Right atrium auricular region (tissue), 2 donors: Measurements from ENCODE around the gene SYNPO2. TPM values are rescaled to one million over a fixed set of nuclear protein-coding genes. Genes with fewer than 3 reads are reported as not detected.
"Not testable (repeated sequence)": the region's sequence is repeated elsewhere in the genome, so short reads cannot be mapped to it uniquely, and the experiment has no call there.

Experiments
- DNase-seq: peaks from one replicate; pipeline ENCODE4 v3.0.0-alpha.2; 2019; ENCODE audit warnings: low spot score
- H3K27ac ChIP-seq, 2 donors: fragments of 200-600 bp; sonication (generic); 1 replicate in 1 of 2; 2 replicates in 1 of 2; pipeline ENCODE4 v1.5.1; 2016 to 2019
- H3K27me3 ChIP-seq, 2 donors: fragments of 200-600 bp; sonication (generic); one replicate each; pipeline versions ENCODE4 v1.5.1 to v1.6.0; 2017 to 2019
- H3K36me3 ChIP-seq: fragments of 200-600 bp; sonication (generic); one replicate; pipeline ENCODE4 v1.5.1; 2016
- H3K4me1 ChIP-seq, 2 donors: fragments of 200-600 bp; sonication (generic); one replicate each; pipeline versions ENCODE4 v1.5.1 to v1.6.0; 2017 to 2019
- H3K4me3 ChIP-seq, 2 donors: fragments of 200-600 bp; sonication (generic); 1 replicate in 1 of 2; 2 replicates in 1 of 2; pipeline ENCODE4 v1.5.1; 2017 to 2019; ENCODE audit warnings: mild to moderate bottlenecking in 1 of 2, moderate library complexity in 1 of 2
- H3K9me3 ChIP-seq, 2 donors: fragments of 200-600 bp; sonication (generic); one replicate each; pipeline ENCODE4 v1.5.1; 2019
- total RNA-seq, 2 donors: library from RNA; depleted of rRNA; stranded (reverse); fragments of >200 nt; gene quantifications; one replicate each; pipeline ENCODE4 v1.1.0, GENCODE V29; 2016
- TF ChIP-seq, protein P1 (sequence below), 2 donors: fragments of 200-600 bp; sonication (generic); IDR thresholded peaks; one replicate each; pipeline ENCODE4 v1.5.1; 2019; ENCODE audit warnings: antibody characterized with exemption in 2 of 2

SYNPO2 gene
- total RNA-seq, 2 donors from 2014 or later: 85.3 to 152 TPM

DNA sequence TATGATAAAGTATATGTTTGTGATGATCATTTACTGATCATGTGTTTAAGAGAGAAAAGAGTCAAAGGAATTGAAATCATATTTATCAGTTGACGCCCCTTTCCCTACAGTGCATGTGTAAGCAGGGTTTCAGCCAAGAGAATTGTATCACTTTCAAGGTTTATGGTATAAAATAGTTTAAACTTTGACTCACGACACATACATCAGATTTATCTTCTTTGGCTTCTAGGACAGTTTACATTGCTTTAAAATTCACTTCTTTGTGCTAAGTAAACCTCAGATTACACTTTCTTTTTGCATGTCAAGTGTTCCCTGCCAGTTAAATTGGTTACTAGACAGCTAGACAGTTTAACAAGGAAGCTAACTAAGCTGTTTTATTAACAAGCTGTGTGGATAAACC is 160.7 kb downstream of the SYNPO2 start:
- H3K27ac ChIP-seq: no peak overlapping the region
- no peaks in the 10 kb centered on the region for H3K27me3 ChIP-seq
- H3K4me3 ChIP-seq: no peak overlapping the region
- no peaks in the 10 kb centered on the region for H3K36me3 ChIP-seq
- H3K4me1 ChIP-seq: peaks cover 0 to 48% of the 10 kb centered on the region in 2 donors
- no peaks in the 10 kb centered on the region for H3K9me3 ChIP-seq
- no peak for DNase-seq
- TF ChIP-seq, protein P1, sequence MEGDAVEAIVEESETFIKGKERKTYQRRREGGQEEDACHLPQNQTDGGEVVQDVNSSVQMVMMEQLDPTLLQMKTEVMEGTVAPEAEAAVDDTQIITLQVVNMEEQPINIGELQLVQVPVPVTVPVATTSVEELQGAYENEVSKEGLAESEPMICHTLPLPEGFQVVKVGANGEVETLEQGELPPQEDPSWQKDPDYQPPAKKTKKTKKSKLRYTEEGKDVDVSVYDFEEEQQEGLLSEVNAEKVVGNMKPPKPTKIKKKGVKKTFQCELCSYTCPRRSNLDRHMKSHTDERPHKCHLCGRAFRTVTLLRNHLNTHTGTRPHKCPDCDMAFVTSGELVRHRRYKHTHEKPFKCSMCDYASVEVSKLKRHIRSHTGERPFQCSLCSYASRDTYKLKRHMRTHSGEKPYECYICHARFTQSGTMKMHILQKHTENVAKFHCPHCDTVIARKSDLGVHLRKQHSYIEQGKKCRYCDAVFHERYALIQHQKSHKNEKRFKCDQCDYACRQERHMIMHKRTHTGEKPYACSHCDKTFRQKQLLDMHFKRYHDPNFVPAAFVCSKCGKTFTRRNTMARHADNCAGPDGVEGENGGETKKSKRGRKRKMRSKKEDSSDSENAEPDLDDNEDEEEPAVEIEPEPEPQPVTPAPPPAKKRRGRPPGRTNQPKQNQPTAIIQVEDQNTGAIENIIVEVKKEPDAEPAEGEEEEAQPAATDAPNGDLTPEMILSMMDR (IDR thresholded peaks at IDR 0.05): no peak

DNA sequence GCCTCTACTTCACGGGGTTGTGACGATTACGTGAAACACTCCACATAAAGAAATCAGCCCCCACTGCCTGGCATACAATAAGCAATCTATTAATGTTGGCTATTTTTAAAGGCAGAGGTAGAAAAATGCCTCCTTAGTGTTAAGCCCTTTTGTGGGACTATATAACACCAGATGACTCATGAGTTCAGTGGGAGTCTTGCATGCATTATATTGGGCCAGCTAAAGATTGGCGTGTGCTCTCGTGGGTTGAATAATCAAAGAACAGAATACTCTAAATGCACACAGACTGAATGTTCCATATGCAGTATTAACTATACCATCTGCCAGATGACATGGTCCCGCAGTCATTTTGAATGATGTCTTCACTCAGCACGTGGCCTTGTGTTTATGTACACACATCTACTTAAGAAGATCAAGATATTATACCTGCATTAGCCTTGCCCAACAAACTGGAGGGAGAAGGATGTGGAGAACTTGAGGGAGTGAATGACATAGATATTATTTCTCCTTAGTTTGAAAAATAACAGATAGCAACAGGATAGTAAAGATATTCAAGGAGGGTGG is 162.0 kb downstream of the SYNPO2 start:
- DNase-seq: no peak
- TF ChIP-seq, protein P1 (IDR thresholded peaks at IDR 0.05): no peak
- Histone ChIP-seq H3K4me1 (peaks cover 0 to 35% of the 10 kb centered on the region in 2 donors), H3K4me3 (no peak overlapping the region), H3K27ac (peak overlapping the region in 1 of 2 donors; percentile 6), H3K9me3 (no peaks in the 10 kb centered on the region), H3K27me3 (no peaks in the 10 kb centered on the region), H3K36me3 (no peaks in the 10 kb centered on the region)

DNA sequence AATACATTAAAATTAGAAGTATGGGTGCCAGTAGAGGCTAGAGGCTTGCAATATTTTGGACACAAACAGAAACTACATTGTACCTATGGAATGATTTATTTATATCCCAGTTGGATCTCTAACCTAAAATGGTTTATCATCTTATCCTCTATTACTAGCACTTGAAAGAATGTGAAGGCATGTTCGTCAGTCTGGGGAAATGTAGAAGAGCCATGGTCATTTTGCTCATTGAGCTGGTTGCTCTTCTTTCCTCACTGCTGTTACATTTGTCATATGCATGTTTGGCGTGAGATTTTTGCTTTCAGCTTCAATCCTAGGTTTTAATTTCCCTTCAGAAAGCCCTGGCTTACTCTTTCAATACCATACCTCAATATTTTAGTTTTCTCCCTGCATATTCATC is 164.6 kb downstream of the SYNPO2 start:
- peaks cover 0 to 17% of the 10 kb centered on the region in 2 donors for H3K4me1 ChIP-seq
- H3K36me3 ChIP-seq: no peaks in the 10 kb centered on the region
- peak overlapping the region; percentile 21 to 75 for H3K27ac ChIP-seq
- no peaks in the 10 kb centered on the region for H3K27me3 ChIP-seq
- TF ChIP-seq, protein P1 (IDR thresholded peaks at IDR 0.05): no peak
- no peak for DNase-seq
- H3K4me3 ChIP-seq: no peak overlapping the region
- no peaks in the 10 kb centered on the region for H3K9me3 ChIP-seq

DNA sequence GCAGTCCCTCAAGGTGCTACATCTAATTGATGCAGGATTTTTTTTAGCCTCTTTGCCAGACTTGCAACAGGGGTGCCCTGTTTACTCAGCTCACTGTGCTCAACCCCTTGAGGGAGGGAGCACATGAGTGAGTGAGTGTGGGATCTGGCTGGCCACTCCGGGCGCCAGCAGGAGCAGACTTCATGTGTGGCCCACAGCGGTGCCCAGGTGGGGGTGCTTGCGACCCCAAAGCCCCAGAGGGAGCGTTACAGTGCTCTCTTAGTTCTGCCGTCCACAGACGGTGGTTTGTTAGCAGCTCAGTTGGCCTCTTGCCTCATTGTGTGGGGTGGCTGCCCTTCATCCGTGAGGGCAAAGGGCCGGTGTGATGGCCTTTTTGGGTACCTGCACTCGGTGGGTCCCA is 165.3 kb downstream of the SYNPO2 start:
- H3K9me3 ChIP-seq: no peaks in the 10 kb centered on the region
- no peaks in the 10 kb centered on the region for H3K36me3 ChIP-seq
- no peaks in the 10 kb centered on the region for H3K27me3 ChIP-seq
- peak overlapping the region; percentile 21 to 75 for H3K27ac ChIP-seq
- H3K4me3 ChIP-seq: no peak overlapping the region
- no peak for DNase-seq
- TF ChIP-seq, protein P1 (IDR thresholded peaks at IDR 0.05): no peak
- peaks cover 0 to 17% of the 10 kb centered on the region in 2 donors for H3K4me1 ChIP-seq

DNA sequence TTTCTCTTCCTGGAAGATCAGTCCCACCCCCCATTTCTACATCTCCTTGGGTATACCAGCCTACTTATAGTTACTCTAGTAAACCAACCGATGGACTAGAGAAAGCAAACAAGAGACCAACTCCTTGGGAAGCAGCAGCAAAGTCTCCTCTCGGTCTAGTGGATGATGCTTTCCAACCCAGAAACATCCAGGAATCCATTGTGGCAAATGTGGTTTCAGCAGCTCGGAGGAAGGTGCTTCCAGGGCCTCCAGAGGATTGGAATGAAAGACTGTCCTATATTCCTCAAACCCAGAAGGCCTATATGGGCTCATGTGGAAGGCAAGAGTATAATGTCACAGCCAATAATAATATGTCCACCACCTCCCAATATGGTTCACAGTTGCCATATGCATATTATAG is 168.8 kb downstream of the SYNPO2 start:
- H3K27ac ChIP-seq: no peak overlapping the region
- TF ChIP-seq, protein P1 (IDR thresholded peaks at IDR 0.05): no peak
- H3K36me3 ChIP-seq: no peaks in the 10 kb centered on the region
- peaks cover 0 to 16% of the 10 kb centered on the region in 2 donors for H3K4me1 ChIP-seq
- H3K4me3 ChIP-seq: no peak overlapping the region
- H3K9me3 ChIP-seq: no peaks in the 10 kb centered on the region
- no peak for DNase-seq
- H3K27me3 ChIP-seq: no peaks in the 10 kb centered on the region

DNA sequence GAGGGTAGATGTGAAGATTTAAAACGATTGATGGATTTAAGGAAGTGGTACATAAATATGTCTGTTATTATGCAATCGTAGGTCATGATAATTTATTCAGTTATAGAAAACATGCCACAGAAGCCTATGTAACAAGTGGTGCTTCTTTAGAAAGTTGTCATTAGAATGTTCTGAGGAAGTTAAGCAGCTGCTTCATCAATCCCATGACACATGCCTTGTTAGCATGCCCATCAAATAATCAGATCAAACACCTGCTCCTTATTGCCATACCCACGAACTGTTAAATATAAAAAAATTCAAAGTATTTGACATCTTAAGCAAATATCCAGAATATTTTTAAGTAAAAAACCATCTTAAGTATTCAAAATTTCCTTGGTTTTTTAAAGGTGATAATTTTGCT is 170.6 kb downstream of the SYNPO2 start:
- H3K27me3 ChIP-seq: no peaks in the 10 kb centered on the region
- no peak overlapping the region for H3K27ac ChIP-seq
- TF ChIP-seq, protein P1 (IDR thresholded peaks at IDR 0.05): no peak
- no peak overlapping the region for H3K4me3 ChIP-seq
- H3K9me3 ChIP-seq: no peaks in the 10 kb centered on the region
- DNase-seq: no peak
- H3K36me3 ChIP-seq: no peaks in the 10 kb centered on the region
- H3K4me1 ChIP-seq: no peaks in the 10 kb centered on the region

DNA sequence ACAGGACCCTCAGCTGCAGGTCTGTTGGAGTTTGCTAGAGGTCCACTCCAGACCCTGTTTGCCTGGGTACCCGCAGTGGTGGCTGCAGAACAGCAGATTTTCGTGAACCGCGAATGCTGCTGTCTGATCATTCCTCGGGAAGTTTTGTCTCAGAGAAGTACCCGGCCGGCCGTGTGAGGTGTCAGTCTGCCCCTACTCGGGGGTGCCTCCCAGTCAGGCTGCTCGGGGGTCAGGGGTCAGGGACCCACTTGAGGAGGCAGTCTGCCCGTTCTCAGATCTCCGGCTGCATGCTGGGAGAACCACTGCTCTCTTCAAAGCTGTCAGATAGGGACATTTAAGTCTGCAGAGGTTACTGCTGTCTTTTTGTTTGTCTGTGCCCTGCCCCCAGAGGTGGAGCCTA is 178.5 kb downstream of the SYNPO2 start:
- not testable (repeated sequence) for H3K9me3 ChIP-seq, DNase-seq, H3K36me3 ChIP-seq, H3K4me3 ChIP-seq, H3K27ac ChIP-seq, H3K4me1 ChIP-seq, H3K27me3 ChIP-seq

DNA sequence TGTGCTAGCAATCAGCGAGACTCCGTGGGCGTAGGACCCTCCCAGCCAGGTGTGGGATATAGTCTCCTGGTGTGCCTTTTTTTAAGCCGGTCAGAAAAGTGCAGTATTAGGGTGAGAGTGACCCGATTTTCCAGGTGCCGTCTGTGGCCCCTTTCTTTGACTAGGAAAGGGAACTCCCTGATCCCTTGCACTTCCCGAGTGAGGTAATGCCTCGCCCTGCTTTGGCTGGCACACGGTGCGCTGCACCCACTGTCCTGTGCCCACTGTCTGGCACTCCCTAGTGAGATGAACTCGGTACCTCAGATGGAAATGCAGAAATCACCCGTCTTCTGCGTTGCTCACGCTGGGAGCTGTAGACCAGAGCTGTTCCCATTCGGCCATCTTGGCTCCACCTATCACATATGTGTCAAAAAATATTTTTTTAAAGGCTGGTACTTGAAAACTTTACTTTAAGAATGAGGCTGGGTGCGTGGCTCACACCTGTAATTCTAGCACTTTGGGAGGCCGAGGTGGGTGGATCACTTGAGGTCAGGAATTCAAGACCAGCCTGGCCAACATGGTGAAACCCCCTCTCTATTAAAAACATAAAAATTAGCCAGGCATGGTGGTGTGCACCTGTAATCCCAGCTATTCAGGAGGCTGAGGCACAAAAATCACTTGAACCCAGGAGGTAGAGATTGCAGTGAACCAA is 179.2 kb downstream of the SYNPO2 start:
- not testable (repeated sequence) for H3K27me3 ChIP-seq, H3K27ac ChIP-seq, DNase-seq, H3K4me1 ChIP-seq, H3K36me3 ChIP-seq, H3K9me3 ChIP-seq, H3K4me3 ChIP-seq
